HepG2 (cell line): ENCODE data around the gene RIPOR3. TPM values are rescaled to one million over a fixed set of nuclear protein-coding genes. Genes with fewer than 3 reads are reported as not detected.

Source experiments
- CREB1 ChIP-seq, 2 experiments: fragments of 450-650 bp in 1 of 2; IDR thresholded peaks; 2 replicates each; pipeline ENCODE4 v1.6.1; 2016 to 2017; ENCODE audit warnings: control low read depth in 1 of 2, mild to moderate bottlenecking in 1 of 2, missing compliant biosample characterization in 1 of 2, missing genetic modification characterization in 1 of 2
- ESRRA ChIP-seq: sonication (generic); formaldehyde crosslinking; IDR thresholded peaks from 2 replicates; pipeline ENCODE4 v1.5.1; 2020; ENCODE audit warnings: mild to moderate bottlenecking, low read depth, missing genetic modification reagents
- FOSL2 ChIP-seq: sonication (generic); formaldehyde crosslinking; IDR thresholded peaks from 2 replicates; pipeline ENCODE4 v1.4.0; 2020; ENCODE audit warnings: missing genetic modification reagents
- HIVEP1 ChIP-seq: sonication (generic); formaldehyde crosslinking; IDR thresholded peaks from 2 replicates; pipeline ENCODE4 v1.4.0; 2020; ENCODE audit warnings: mild to moderate bottlenecking, missing genetic modification reagents
- IRX3 ChIP-seq: sonication (generic); formaldehyde crosslinking; IDR thresholded peaks from 2 replicates; pipeline ENCODE4 v1.8.1; 2023; ENCODE audit warnings: mild to moderate bottlenecking, low read depth, missing genetic modification reagents, borderline replicate concordance
- NKX3-1 ChIP-seq: sonication (generic); formaldehyde crosslinking; IDR thresholded peaks from 2 replicates; pipeline ENCODE4 v1.5.0; 2020; ENCODE audit warnings: missing genetic modification reagents
- PHF21A ChIP-seq: sonication (generic); formaldehyde crosslinking; IDR thresholded peaks from 2 replicates; pipeline ENCODE4 v1.5.0; 2020; ENCODE audit warnings: mild to moderate bottlenecking, missing genetic modification reagents
- PITX1 ChIP-seq: sonication (generic); formaldehyde crosslinking; IDR thresholded peaks from 2 replicates; pipeline ENCODE4 v1.5.1; 2020; ENCODE audit warnings: mild to moderate bottlenecking, missing genetic modification reagents
- TBL1XR1 ChIP-seq: fragments of 150-350 bp; IDR thresholded peaks from 2 replicates; pipeline ENCODE4 v1.6.1; 2014; ENCODE audit warnings: borderline replicate concordance, low read length; ENCODE audit not compliant: partially characterized antibody
- TBP ChIP-seq: sonication (generic); formaldehyde crosslinking; IDR thresholded peaks from 2 replicates; pipeline ENCODE4 v1.5.0; 2020; ENCODE audit warnings: missing genetic modification reagents
- ZKSCAN8 ChIP-seq: IDR thresholded peaks from 2 replicates; pipeline ENCODE4 v1.6.1; 2016; ENCODE audit warnings: borderline replicate concordance, missing genetic modification reagents, missing compliant biosample characterization
- ZNF207 ChIP-seq: fragments of 450-650 bp; IDR thresholded peaks from 2 replicates; pipeline ENCODE4 v1.6.1; 2016; ENCODE audit warnings: antibody characterized with exemption, borderline replicate concordance
- ZNF251 ChIP-seq: sonication (generic); formaldehyde crosslinking; IDR thresholded peaks from 2 replicates; pipeline ENCODE4 v1.9.0; 2021; ENCODE audit warnings: mild to moderate bottlenecking, missing genetic modification reagents
- ZNF282 ChIP-seq: fragments of 450-650 bp; IDR thresholded peaks from 2 replicates; pipeline ENCODE4 v1.6.1; 2018; ENCODE audit not compliant: partially characterized antibody
- ZNF558 ChIP-seq: sonication (generic); formaldehyde crosslinking; IDR thresholded peaks from 2 replicates; pipeline ENCODE4 v1.9.0; 2022; ENCODE audit warnings: mild to moderate bottlenecking, missing genetic modification reagents, borderline replicate concordance
- polyA plus RNA-seq, 8 experiments: library from polyadenylated mRNA; depleted of rRNA in 3 of 8; stranded (reverse) in 7 of 8; unstranded in 1 of 8; fragments of >200 nt; fragmentation: Illumina TruSeq in 4 of 8; extraction: Trizol in 4 of 8; gene quantifications; 2 replicates each; pipeline versions ENCODE4 v1.2.1 to v1.2.3, GENCODE V29; 2011 to 2016; ENCODE audit warnings: low read depth in 4 of 8, missing spikeins in 1 of 8, mixed read lengths in 1 of 8; ENCODE audit not compliant: insufficient read depth in 1 of 8
- total RNA-seq, 5 experiments: library from RNA; depleted of rRNA; stranded (reverse); fragments of >200 nt; fragmentation: Illumina TruSeq; extraction: Trizol; gene quantifications; 2 replicates each; pipeline ENCODE4 v1.2.3, GENCODE V29; 2016; ENCODE audit warnings: low read depth in 1 of 5
- TF ChIP-seq, protein P1 (sequence below): sonication (generic); formaldehyde crosslinking; conservative IDR thresholded peaks from 2 replicates; pipeline ENCODE4 v1.8.0; 2022; ENCODE audit warnings: low read depth, missing genetic modification reagents
- TF ChIP-seq, protein P2 (sequence below), 2 experiments: IDR thresholded peaks; 2 replicates each; pipeline ENCODE4 v1.6.1; 2011 to 2012; ENCODE audit warnings: low read length in 2 of 2, borderline replicate concordance in 1 of 2, low read depth in 1 of 2, mild to moderate bottlenecking in 1 of 2, moderate library complexity in 1 of 2
- TF ChIP-seq, protein P3 (sequence below): IDR thresholded peaks from 2 replicates; pipeline ENCODE4 v1.6.1; 2016; ENCODE audit warnings: low read depth, missing genetic modification reagents, missing compliant biosample characterization

RIPOR3 gene
- total and polyA plus RNA-seq, 2 of the 13 experiments (the other 11 are each of a cell fraction or from before 2014, with no cell fraction given): 0.18 TPM; not detected in 1

DNA sequence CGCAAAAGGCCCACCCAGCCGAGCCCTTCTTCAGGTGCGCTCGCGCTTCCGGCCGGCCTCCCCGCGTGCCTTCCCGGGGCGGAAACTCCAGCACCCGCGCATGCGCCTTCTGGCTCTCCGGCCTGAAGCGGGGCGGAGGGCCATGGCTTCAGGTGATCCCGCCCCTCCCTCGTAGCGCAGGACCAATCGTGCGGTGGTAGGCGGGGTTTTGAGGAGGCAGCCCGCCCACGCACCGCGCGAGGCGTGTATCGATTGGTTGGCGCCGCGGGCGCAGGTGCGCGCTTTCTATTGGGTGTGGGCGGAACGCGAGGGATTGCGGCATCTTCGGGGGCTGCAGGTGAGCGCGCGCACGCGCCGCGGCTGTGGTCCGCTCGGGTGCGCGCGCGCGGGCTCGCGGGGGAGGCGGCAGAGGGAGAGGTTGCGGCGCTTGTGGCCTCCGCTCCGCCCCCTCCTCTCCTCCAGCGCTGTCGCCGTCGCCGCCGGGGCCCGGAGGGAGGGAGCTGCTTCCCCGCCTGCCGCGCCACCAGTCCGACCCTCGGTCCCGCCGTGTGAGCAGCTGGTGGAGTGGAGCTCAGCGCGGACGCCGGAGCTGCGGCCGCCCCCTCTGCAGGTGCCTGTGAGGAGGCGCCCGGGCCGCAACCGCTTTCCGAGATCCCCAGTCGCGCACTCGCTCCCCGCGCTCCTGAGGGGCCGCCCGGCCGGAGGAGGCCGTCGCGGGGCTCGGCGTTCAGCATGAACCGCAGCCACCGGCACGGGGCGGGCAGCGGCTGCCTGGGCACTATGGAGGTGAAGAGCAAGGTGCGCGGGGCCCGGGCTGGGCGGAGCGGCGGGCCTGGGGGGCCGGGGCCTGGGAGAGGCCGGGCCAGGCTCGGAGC lies 40.0 kb upstream of the RIPOR3 start, which contains the start of gene PARD6B (continued):
- TF ChIP-seq HIVEP1 (no peak; the same call in 1 of the 2 replicates), ZKSCAN8 (CRISPR knock-in tag) (no peak), TBL1XR1 (no peak), PITX1 (CRISPR knock-in tag) (no peak), FOSL2 (CRISPR knock-in tag) (peak; percentile 12; the same call in 1 of the 2 replicates), ZNF251 (CRISPR knock-in tag) (no peak), IRX3 (CRISPR knock-in tag) (no peak), CREB1 (IDR thresholded peaks at IDR 0.05) (peak; percentile 84), CREB1 (CRISPR knock-in tag; IDR thresholded peaks at IDR 0.05) (no peak), TBP (CRISPR knock-in tag) (no peak; the same call in 1 of the 2 replicates), ZNF207 (no peak), NKX3-1 (CRISPR knock-in tag) (0 out of 2 replicates have a peak, but pooled peaks have one; percentile 93), PHF21A (CRISPR knock-in tag) (no peak; the same call in none of the 2 replicates), ZNF558 (CRISPR knock-in tag) (no peak; the same call in 1 of the 2 replicates), ESRRA (peak; percentile 54; the same call in 1 of the 2 replicates), ZNF282 (no peak)
- TF ChIP-seq, protein P1, sequence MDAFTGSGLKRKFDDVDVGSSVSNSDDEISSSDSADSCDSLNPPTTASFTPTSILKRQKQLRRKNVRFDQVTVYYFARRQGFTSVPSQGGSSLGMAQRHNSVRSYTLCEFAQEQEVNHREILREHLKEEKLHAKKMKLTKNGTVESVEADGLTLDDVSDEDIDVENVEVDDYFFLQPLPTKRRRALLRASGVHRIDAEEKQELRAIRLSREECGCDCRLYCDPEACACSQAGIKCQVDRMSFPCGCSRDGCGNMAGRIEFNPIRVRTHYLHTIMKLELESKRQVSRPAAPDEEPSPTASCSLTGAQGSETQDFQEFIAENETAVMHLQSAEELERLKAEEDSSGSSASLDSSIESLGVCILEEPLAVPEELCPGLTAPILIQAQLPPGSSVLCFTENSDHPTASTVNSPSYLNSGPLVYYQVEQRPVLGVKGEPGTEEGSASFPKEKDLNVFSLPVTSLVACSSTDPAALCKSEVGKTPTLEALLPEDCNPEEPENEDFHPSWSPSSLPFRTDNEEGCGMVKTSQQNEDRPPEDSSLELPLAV: no peak
- TF ChIP-seq, protein P2, sequence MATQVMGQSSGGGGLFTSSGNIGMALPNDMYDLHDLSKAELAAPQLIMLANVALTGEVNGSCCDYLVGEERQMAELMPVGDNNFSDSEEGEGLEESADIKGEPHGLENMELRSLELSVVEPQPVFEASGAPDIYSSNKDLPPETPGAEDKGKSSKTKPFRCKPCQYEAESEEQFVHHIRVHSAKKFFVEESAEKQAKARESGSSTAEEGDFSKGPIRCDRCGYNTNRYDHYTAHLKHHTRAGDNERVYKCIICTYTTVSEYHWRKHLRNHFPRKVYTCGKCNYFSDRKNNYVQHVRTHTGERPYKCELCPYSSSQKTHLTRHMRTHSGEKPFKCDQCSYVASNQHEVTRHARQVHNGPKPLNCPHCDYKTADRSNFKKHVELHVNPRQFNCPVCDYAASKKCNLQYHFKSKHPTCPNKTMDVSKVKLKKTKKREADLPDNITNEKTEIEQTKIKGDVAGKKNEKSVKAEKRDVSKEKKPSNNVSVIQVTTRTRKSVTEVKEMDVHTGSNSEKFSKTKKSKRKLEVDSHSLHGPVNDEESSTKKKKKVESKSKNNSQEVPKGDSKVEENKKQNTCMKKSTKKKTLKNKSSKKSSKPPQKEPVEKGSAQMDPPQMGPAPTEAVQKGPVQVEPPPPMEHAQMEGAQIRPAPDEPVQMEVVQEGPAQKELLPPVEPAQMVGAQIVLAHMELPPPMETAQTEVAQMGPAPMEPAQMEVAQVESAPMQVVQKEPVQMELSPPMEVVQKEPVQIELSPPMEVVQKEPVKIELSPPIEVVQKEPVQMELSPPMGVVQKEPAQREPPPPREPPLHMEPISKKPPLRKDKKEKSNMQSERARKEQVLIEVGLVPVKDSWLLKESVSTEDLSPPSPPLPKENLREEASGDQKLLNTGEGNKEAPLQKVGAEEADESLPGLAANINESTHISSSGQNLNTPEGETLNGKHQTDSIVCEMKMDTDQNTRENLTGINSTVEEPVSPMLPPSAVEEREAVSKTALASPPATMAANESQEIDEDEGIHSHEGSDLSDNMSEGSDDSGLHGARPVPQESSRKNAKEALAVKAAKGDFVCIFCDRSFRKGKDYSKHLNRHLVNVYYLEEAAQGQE (IDR thresholded peaks at IDR 0.05; ENCODE audit: borderline replicate concordance in 1 of 2, low read depth in 1 of 2, low read length in 2 of 2): peak in 1 of 2 experiments; percentile 71; a peak in 1 of 4 replicates
- TF ChIP-seq, protein P3, sequence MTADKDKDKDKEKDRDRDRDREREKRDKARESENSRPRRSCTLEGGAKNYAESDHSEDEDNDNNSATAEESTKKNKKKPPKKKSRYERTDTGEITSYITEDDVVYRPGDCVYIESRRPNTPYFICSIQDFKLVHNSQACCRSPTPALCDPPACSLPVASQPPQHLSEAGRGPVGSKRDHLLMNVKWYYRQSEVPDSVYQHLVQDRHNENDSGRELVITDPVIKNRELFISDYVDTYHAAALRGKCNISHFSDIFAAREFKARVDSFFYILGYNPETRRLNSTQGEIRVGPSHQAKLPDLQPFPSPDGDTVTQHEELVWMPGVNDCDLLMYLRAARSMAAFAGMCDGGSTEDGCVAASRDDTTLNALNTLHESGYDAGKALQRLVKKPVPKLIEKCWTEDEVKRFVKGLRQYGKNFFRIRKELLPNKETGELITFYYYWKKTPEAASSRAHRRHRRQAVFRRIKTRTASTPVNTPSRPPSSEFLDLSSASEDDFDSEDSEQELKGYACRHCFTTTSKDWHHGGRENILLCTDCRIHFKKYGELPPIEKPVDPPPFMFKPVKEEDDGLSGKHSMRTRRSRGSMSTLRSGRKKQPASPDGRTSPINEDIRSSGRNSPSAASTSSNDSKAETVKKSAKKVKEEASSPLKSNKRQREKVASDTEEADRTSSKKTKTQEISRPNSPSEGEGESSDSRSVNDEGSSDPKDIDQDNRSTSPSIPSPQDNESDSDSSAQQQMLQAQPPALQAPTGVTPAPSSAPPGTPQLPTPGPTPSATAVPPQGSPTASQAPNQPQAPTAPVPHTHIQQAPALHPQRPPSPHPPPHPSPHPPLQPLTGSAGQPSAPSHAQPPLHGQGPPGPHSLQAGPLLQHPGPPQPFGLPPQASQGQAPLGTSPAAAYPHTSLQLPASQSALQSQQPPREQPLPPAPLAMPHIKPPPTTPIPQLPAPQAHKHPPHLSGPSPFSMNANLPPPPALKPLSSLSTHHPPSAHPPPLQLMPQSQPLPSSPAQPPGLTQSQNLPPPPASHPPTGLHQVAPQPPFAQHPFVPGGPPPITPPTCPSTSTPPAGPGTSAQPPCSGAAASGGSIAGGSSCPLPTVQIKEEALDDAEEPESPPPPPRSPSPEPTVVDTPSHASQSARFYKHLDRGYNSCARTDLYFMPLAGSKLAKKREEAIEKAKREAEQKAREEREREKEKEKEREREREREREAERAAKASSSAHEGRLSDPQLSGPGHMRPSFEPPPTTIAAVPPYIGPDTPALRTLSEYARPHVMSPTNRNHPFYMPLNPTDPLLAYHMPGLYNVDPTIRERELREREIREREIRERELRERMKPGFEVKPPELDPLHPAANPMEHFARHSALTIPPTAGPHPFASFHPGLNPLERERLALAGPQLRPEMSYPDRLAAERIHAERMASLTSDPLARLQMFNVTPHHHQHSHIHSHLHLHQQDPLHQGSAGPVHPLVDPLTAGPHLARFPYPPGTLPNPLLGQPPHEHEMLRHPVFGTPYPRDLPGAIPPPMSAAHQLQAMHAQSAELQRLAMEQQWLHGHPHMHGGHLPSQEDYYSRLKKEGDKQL (CRISPR knock-in tag): peak; percentile 48; the same call in 1 of the 2 replicates
